HG03108 (cell line): Measurements from ENCODE around the gene SNRPD3.
"Not testable (repeated sequence)": the region's sequence is repeated elsewhere in the genome, so short reads cannot be mapped to it uniquely, and the experiment has no call there.

Experiments
- ATAC-seq: cut with Tn5 transposase; IDR thresholded peaks from one replicate; pipeline ENCODE4 v1.9.1; 2021; ENCODE audit warnings: moderate library complexity; ENCODE audit not compliant: unreplicated experiment

SNRPD3 gene

DNA sequence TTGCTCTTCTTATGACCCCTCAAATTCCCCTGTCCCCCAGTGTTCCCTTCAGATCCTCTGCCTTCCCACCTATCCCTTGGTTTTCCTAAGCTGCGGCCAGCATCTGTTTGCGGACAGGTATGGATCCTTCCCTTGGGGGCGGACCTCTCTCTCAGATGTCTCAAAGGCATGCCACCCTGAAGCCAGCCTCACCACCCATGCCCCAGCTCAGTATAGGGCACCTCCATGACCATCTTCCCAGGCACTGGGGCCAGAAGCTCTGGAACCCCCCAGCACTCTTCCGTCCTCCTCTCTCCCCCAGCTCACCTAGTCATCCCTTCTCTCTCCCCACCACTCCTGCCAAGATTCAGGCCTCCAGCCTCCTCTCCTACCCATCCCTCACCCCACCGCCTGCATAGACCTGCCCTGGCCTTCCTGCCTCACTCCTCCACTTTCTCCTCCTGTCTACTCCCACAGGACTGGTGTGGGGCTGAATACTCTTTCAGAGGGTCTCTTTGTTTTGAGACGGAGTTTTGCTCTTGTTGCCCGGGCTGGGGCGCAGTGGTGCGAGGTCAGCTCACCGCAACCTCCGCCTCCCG is 34.9 kb downstream of the SNRPD3 start:
- no peak for ATAC-seq

GRCh38 chr22:24591286-24591830 is 35.6 kb downstream of the SNRPD3 start:
- ATAC-seq = no peak

- ATAC-seq = no peak
Measured at GRCh38 chr22:24592058-24592850, 36.5 kb downstream of the SNRPD3 start.

DNA sequence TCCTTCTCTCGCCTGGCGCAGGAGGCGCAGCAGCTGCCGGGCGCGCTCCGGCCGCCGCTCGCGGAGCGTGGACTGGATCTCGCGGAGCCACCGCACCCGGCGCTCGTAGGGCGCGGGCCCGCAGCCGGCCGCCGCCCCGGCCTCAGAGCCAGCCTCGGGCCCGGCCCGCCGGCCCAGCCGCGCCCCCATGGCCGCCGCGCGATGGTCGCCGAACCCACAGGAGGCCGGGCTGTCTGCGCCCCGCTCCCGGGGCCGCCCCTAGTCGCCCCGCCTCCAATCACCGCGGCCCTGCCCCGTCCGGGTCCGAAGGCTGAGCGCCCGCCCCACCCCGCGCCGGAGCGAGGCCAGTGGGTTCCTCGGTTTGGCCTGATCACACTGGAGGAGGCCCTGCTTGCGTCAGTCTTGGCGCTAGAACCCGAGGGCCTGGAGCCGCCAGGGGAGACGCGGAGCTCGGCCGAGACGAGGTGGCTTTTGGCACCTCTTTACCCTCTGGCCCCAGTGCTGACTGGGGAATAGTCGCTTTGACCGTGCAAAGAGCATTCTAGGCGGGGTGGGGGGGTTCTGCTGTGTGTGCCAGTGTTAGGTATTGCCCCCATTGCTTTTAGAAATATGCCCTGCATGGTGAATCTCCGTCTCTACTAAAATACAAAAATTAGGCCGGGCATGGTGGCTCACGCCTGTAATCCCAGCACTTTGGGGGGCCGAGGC is 37.2 kb downstream of the SNRPD3 start, which contains the start of gene LRRC75B:
Gene LRRC75B, minus strand, starts transcription at position 223 of the 708 bp plus-strand sequence. Its CDS starts 34 bp downstream, at position 189.
- ATAC-seq = peak; percentile 72

GRCh38 chr22:24593559-24593835 is 37.7 kb downstream of the SNRPD3 start:
- not testable (repeated sequence) for ATAC-seq

GRCh38 chr22:24593836-24594568 is 38.2 kb downstream of the SNRPD3 start:
- no peak for ATAC-seq

DNA sequence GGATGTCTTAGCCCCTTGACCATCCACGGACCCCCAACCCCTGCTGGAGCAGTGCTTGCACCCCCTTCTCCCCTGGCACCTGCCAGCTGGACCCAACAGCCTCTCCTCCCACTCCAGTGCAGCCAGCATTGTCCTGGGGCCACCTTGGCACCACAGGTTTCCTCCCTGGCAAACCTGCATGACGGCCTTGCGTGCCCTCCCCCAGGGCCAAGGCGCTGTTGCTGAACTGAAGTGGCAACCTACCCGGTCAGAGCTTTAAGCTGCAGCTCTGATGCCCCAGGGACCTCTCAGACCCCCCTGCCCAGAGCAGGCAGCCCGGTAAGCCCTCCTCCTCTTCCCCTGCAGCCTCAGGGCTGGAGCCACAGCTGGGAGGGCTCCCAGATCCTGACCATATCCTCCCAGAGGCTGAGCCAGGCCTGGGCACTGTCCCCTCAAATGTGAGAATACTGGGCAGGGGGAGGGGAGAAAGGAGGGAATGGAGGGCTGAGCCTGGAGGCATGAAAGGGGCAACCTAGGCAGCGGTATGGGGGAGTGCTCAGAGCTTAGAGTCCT is 38.8 kb downstream of the SNRPD3 start:
- no peak for ATAC-seq

GRCh38 chr22:24595228-24595627 is 39.4 kb downstream of the SNRPD3 start:
- no peak for ATAC-seq

- no peak for ATAC-seq
Measured at GRCh38 chr22:24595863-24596262, 40.1 kb downstream of the SNRPD3 start.

- not testable (repeated sequence) for ATAC-seq
Measured at GRCh38 chr22:24597076-24597475, 41.3 kb downstream of the SNRPD3 start.

- no peak for ATAC-seq
Measured at GRCh38 chr22:24599514-24599913, 43.7 kb downstream of the SNRPD3 start.

DNA sequence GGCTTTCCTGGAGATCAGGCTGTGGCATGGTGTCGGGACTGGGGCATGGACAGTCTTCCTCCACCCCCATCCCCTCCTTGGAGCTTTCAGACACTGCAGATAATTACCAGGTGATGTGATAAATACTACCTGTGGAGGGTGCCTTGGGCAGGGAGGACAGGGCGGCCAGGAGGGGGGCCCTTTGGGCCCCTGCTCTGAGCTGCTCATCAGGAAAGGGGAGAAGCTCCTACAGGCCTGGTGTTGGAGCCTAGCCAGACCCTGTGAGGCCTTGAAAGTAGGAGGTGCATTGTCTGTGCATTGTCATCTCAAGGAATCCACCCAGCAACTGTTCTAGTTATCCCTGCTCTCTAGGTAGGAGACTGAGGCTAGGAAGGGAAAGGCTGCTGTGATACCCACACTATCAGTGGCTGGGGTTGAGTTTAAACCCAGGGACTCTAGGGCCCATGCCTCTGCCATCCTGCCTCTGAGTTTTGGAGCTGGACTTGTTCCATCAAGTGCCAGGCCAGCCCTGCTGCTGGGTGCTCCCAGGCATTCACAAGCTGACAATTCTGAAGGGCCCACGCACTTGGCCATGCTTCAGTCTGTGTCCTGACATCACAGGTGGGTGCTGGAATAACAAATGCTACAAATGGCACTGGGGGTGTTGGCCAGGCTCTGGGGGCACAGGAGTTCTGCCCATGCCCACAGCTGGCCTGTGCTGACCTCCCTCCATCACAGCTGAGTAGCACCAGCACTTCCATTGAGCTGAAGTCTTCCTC is 44.3 kb downstream of the SNRPD3 start:
- ATAC-seq = not testable (repeated sequence)

DNA sequence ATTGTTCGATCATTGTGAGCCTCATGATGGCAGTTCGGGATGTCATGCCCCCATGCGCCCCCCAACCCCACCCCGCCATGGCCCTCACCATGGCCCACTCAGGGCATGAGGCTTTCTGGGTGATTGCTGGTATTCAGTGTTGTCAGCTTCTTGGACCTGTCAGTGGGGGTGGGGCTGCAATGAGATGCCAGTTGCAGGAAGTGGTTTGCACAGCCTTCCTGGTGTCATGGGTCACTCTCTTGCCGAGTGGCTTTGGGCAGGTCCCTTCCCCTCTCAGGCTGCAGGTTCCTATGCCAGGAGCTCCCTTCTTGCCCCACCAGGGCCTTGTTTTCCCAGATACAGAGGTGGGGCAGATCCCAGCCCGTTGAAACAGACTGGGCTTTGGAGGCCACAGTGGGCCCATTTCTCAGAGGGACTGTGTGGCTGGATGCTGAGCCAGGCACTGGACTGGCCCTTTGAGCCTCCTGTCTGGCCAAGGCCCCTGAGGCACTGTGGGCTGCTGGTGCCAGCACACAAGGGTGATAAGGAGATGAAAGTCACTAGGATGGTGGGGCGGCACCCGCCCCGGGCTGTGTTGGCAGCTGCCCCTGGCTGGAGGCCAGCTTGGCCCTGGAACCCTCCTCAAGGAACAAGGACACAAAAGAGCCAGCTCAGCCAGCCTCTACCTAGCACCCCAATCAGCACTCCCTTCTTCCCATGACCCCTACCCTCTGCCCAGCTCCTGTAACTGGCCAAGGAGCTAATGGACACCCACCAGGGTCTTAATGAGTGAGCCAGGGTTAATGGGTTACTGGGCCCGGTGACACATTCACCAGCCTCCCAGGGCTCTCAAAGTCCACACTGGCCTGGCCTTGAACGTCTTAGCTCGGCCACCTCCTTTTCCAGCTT is 45.7 kb downstream of the SNRPD3 start:
- ATAC-seq = no peak

DNA sequence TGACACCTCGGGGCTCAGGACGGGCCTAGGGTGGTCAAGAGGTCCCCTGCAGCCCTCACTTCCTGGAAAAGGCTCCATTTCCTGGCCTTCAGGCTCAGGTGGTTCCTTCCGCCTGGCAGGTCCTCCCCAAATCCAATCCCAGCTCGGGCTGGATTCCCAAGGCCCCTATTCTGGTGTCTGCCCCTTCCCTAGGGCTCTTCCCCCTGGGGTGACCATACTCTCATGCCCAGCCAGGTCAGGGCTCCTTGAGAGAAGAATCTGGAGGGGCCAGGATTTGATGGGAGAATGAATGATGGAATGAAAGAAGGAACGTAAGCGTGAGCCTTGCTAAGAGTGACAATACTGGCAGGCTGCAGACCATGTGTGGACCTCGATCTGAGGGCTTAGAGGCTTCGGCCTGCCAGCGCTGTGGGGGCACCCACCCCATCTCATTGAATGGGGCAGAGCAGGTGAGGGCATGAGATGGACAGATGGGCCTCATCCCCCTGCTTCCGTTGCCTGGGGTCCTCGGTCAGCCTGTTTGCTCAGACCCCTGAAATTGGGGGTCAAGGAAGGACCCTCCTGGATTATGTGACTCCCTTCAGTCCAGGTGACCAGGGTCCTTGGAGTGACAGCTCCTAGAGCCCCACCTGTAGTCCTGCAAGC is 46.4 kb downstream of the SNRPD3 start:
- not testable (repeated sequence) for ATAC-seq

GRCh38 chr22:24602847-24603769 is 47.3 kb downstream of the SNRPD3 start, which contains the start of gene GGT1:
Gene GGT1, plus strand, starts transcription at chr22:24603193. Its CDS starts 7,889 bp downstream, at chr22:24611082.
- not testable (repeated sequence) for ATAC-seq

DNA sequence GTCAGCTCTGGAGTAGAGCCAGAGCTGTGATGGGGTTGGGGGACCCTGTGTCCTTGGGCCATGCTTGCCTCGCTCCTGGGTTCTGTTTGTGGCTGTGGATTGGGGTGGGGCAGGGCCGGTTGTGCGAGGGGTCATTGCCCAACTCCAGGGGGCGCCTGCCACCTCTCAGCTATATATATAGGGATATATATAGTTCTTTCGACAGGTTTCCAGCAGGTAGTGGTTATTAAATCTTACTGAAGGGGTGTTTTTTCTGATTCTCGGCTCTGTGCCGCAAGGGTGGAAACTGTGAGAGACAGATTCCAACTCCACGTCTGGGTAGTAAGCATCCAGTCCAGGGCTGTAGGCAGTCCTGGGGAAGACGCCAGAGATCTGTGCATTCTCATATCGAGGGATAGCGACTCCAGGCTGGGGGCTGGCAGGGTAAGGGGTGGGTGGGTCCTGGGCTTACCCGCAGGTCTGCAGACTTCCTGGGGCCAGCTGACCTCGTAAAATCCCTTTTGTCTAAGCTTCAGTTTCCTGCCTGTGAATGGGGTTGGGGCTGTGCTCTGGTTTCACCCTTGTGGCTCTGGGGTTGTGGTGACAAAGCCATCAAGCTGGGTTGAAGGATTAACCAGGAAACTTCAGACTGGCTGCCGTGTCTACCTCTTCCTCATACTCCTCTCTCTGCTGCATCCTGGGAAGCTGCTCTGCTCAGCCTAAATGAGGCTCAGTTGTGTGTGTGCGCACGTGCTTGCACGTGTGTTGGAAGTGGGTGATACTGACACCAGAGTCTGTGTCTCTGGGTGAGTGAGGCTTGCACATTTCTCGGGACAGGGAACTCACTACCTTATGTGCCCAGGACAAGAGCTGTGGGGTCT is 48.2 kb downstream of the SNRPD3 start:
- peak; percentile 29 for ATAC-seq
